ENCODE data around the gene LMBRD2. TPM values are rescaled to one million over a fixed set of nuclear protein-coding genes. Genes with fewer than 3 reads are reported as not detected.
"Not testable (repeated sequence)": the region's sequence is repeated elsewhere in the genome, so short reads cannot be mapped to it uniquely, and the experiment has no call there.

Gene LMBRD2
- 10 to 100 TPM in 1 of 4 donors, 1 to 10 TPM in 3; 6.9 to 23.2 (median 8.8) TPM for total RNA-seq

GRCh38 chr5:36151434-36152323 lies at the start of gene LMBRD2, which contains the start of gene SKP2:
Gene LMBRD2, minus strand, starts transcription at chr5:36151887. Its CDS starts 8,538 bp downstream, at chr5:36143349.
Gene SKP2, plus strand, starts transcription at chr5:36152111. Its CDS starts 152 bp downstream, at chr5:36152263.
- Histone ChIP-seq H3K36me3 (peaks cover 0 to 20% (median 0%) of the 10 kb centered on the region in 3 donors), H3K9me3 (no peaks in the 10 kb centered on the region), H3K4me3 (peak within 1 kb of the TSS; percentile 89 to 95 (median 92)), H3K27ac (peak within 1 kb of the TSS; percentile 89 to 92 (median 91)), H3K4me1 (peaks cover 0 to 66% (median 27%) of the 10 kb centered on the region in 3 donors), H3K27me3 (no peaks in the 10 kb centered on the region)
- DNase-seq: peak; percentile 92
- peak in 3 of 4 donors; percentile 34 to 79 (median 64) for TF ChIP-seq POLR2A (IDR thresholded peaks at IDR 0.05)
- peak in 1 of 6 experiments; percentile 40 for TF ChIP-seq CTCF (IDR thresholded peaks at IDR 0.05)
- intact Hi-C loops (cut with DNase I): no loop called here
- 0% methylated on average over 6 to 16 of the region's 81 CpGs for WGBS, 2 donors

GRCh38 chr5:36200513-36200912 lies 48.8 kb upstream of the LMBRD2 start:
- H3K27me3 ChIP-seq: no peaks in the 10 kb centered on the region
- no peak overlapping the region for H3K4me3 ChIP-seq
- TF ChIP-seq CTCF (IDR thresholded peaks at IDR 0.05): no peak
- no peak for TF ChIP-seq POLR2A (IDR thresholded peaks at IDR 0.05)
- H3K36me3 ChIP-seq: peaks cover 0 to 83% (median 4%) of the 10 kb centered on the region in 3 donors
- H3K27ac ChIP-seq: no peak overlapping the region
- no peak for DNase-seq
- intact Hi-C loops (cut with DNase I): no loop called here
- WGBS, 2 donors: 67 to 89% methylated on average over 4 of the region's 4 CpGs
- H3K4me1 ChIP-seq: peaks cover 0 to 6% (median 0%) of the 10 kb centered on the region in 3 donors
- no peaks in the 10 kb centered on the region for H3K9me3 ChIP-seq

GRCh38 chr5:36199620-36200019 lies 47.9 kb upstream of the LMBRD2 start:
- H3K9me3 ChIP-seq: no peaks in the 10 kb centered on the region
- no peak overlapping the region for H3K27ac ChIP-seq
- H3K4me1 ChIP-seq: peaks cover 0 to 6% (median 0%) of the 10 kb centered on the region in 3 donors
- H3K36me3 ChIP-seq: peaks cover 0 to 87% (median 4%) of the 10 kb centered on the region in 3 donors
- TF ChIP-seq CTCF (IDR thresholded peaks at IDR 0.05): no peak
- no peak for TF ChIP-seq POLR2A (IDR thresholded peaks at IDR 0.05)
- intact Hi-C loops (cut with DNase I): no loop called here
- H3K27me3 ChIP-seq: no peaks in the 10 kb centered on the region
- no peak overlapping the region for H3K4me3 ChIP-seq
- DNase-seq: no peak
- 82 to 93% methylated on average over 2 of the region's 2 CpGs for WGBS, 2 donors

- 79 to 87% methylated on average over 2 to 3 of the region's 3 CpGs for WGBS, 2 donors
- H3K36me3 ChIP-seq: peaks cover 0 to 91% (median 4%) of the 10 kb centered on the region in 3 donors
- H3K9me3 ChIP-seq; DNase-seq; H3K4me1 ChIP-seq; intact Hi-C loops (cut with DNase I); H3K27me3 ChIP-seq; H3K27ac ChIP-seq; H3K4me3 ChIP-seq: not testable (repeated sequence)
Measured at GRCh38 chr5:36198783-36199182, 47.1 kb upstream of the LMBRD2 start.

- H3K36me3 ChIP-seq: peaks cover 0 to 89% (median 4%) of the 10 kb centered on the region in 3 donors
- peaks cover 0 to 6% (median 0%) of the 10 kb centered on the region in 3 donors for H3K4me1 ChIP-seq
- TF ChIP-seq POLR2A (IDR thresholded peaks at IDR 0.05) (no peak), CTCF (IDR thresholded peaks at IDR 0.05) (no peak)
- H3K27ac ChIP-seq: no peak overlapping the region
- intact Hi-C loops (cut with DNase I): no loop called here
- H3K9me3 ChIP-seq: no peaks in the 10 kb centered on the region
- H3K27me3 ChIP-seq: no peaks in the 10 kb centered on the region
- DNase-seq: no peak
- no peak overlapping the region for H3K4me3 ChIP-seq
Measured at GRCh38 chr5:36198281-36198680, 46.6 kb upstream of the LMBRD2 start.

All from esophagus squamous epithelium (tissue), 5 donors.